ENCODE results near the gene MPC1L.

GRCh38 chrX:40644176-40644575 lies 20.9 kb downstream of the MPC1L start:
- TF ChIP-seq TAF1 (IDR thresholded peaks at IDR 0.05; ENCODE audit: low read depth, low read length): no peak
- TF ChIP-seq POLR2AphosphoS5 (IDR thresholded peaks at IDR 0.05; ENCODE audit: low read depth, low read length): no peak
- no peak for TF ChIP-seq POLR2A (IDR thresholded peaks at IDR 0.05; ENCODE audit: low read depth, low read length)
- TF ChIP-seq SPI1 (IDR thresholded peaks at IDR 0.05; ENCODE audit: low read depth, low read length): no peak
